Measurements from ENCODE around the gene KCNQ1.

GRCh38 chr11:2517016-2517385 is 72.2 kb downstream of the KCNQ1 start:
- TF ChIP-seq CTCF (IDR thresholded peaks at IDR 0.05) (no peak), PREB (CRISPR knock-in tag; IDR thresholded peaks at IDR 0.05; ENCODE audit: borderline replicate concordance) (no peak), GABPB1 (CRISPR knock-in tag; IDR thresholded peaks at IDR 0.05) (no peak)

Data from WTC11 (cell line).